ENCODE results near the gene SLC6A13.

GRCh38 chr12:247271-247670, 15.4 kb downstream of the SLC6A13 start:
- TF ChIP-seq CTCF (IDR thresholded peaks at IDR 0.05; ENCODE audit: low read depth, low read length) (no peak), POLR2A (IDR thresholded peaks at IDR 0.05; ENCODE audit: extremely low read depth, insufficient read length) (no peak), MAX (IDR thresholded peaks at IDR 0.05; ENCODE audit: low read depth, low read length) (no peak)
